Measurements from ENCODE around the gene RBFOX2.
"Not testable (repeated sequence)": the region's sequence is repeated elsewhere in the genome, so short reads cannot be mapped to it uniquely, and the experiment has no call there.

The RBFOX2 gene

DNA sequence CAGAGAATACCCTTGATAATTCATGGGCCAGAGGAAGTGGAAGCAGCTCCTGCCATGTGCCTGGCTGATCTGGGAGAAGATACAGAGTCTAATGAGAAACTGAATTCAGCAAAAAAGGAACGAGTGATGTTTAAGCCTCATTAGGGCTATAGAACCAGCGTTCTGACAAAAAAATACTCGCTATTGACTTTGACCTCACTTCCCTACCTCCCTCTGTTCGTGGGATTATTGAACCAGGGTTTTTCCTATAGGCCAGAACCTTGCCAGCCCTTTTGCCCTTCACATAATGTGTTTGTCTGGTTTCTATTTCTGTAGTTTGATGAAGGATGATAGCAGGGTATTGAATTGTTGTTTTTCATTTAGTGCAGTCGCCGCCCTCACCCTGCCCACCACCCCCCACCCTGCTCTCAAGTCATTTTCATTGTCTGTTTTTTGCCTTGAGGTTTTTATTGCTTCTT lies 7.6 kb upstream of the RBFOX2 start:
- peaks cover 16% of the 10 kb centered on the region for H3K4me1 ChIP-seq (ENCODE audit: control insufficient read depth, low read depth, low read length)
- no peak overlapping the region for H3K9ac ChIP-seq (ENCODE audit: low read length)
- no peaks in the 10 kb centered on the region for H3K9me3 ChIP-seq (ENCODE audit: control insufficient read depth, low read depth, low read length)
- no peak overlapping the region for H3K4me3 ChIP-seq (ENCODE audit: low read length)
- no peaks in the 10 kb centered on the region for H3K36me3 ChIP-seq (ENCODE audit: control insufficient read depth, low read depth, low read length)
- H3K27me3 ChIP-seq (ENCODE audit: control insufficient read depth, insufficient read depth, low read length), result no peaks in the 10 kb centered on the region
- H3K27ac ChIP-seq (ENCODE audit: low read length), result no peak overlapping the region

DNA sequence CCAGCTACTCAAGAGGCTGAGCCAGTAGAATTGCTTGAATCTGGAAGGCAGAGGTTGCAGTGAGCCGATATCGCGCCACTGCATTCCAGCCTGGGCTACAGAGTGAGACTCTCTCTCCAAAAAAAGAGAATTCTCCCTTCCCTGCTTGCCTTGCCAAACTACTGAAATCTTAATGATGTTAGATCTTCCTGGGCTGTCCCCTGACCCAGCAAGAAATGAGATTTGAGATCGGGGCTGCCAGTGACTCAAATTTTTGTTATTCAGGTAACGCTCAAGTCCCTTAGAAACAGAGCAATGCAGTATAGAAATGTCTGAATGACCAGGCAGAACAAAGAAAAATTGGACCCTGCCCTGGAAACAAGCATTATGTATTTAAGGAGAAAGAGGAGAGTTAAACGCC lies 4.0 kb upstream of the RBFOX2 start:
- Histone ChIP-seq H3K9ac (ENCODE audit: low read length) (no peak overlapping the region), H3K36me3 (ENCODE audit: control insufficient read depth, low read depth, low read length) (no peaks in the 10 kb centered on the region), H3K4me1 (ENCODE audit: control insufficient read depth, low read depth, low read length) (peaks cover 16% of the 10 kb centered on the region), H3K9me3 (ENCODE audit: control insufficient read depth, low read depth, low read length) (no peaks in the 10 kb centered on the region), H3K4me3 (ENCODE audit: low read length) (no peak overlapping the region), H3K27ac (ENCODE audit: low read length) (no peak overlapping the region), H3K27me3 (ENCODE audit: control insufficient read depth, insufficient read depth, low read length) (no peaks in the 10 kb centered on the region)

GRCh38 chr22:36029406-36029755 lies 757 bp upstream of the RBFOX2 start:
- Histone ChIP-seq H3K4me1 (ENCODE audit: control insufficient read depth, low read depth, low read length) (peaks cover 13% of the 10 kb centered on the region), H3K27ac (ENCODE audit: low read length) (no peak overlapping the region), H3K27me3 (ENCODE audit: control insufficient read depth, insufficient read depth, low read length) (no peaks in the 10 kb centered on the region), H3K9me3 (ENCODE audit: control insufficient read depth, low read depth, low read length) (no peaks in the 10 kb centered on the region), H3K36me3 (ENCODE audit: control insufficient read depth, low read depth, low read length) (peaks cover 5% of the 10 kb centered on the region), H3K9ac (ENCODE audit: low read length) (no peak overlapping the region), H3K4me3 (ENCODE audit: low read length) (peak overlapping the region; percentile 43)

DNA sequence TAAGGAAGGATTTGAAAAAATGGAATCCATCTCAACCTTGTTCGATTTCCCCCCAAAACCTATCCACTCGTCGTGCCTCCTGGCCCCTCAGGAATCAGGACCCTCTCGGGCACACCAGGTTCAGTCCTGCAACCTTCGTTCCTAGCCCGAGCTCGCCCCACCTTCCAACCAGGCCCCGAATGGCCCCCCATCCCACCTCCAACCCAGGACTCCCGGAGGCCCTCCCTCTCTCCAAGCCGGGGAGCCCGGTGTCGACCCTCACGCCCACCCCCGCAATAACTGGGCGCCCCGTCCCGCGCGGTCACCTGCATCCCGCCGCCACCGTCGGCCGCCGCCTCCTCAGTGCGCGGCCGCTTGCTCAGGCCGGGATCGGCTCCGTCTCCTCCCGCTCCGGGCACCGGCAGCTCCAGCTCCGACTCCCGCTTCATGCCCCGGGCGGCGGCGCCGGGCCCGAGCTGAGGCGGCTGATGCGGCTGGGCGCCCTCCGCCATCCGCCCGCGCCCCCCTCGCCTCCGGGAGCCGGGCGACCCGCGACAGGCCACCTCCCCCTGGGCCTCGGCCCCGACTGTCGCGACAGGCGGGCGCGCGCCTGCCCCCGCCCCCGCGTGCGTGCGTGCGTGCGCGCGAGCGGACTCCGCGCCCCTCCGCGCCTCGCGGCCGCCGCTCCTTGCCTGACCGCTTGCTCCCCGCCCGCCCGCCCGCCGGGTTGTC lies 534 bp downstream of the RBFOX2 start:
- Histone ChIP-seq H3K27ac (ENCODE audit: low read length) (peak overlapping the region; percentile 24), H3K4me3 (ENCODE audit: low read length) (peak overlapping the region; percentile 86), H3K4me1 (ENCODE audit: control insufficient read depth, low read depth, low read length) (peaks cover 13% of the 10 kb centered on the region), H3K36me3 (ENCODE audit: control insufficient read depth, low read depth, low read length) (peaks cover 5% of the 10 kb centered on the region), H3K27me3 (ENCODE audit: control insufficient read depth, insufficient read depth, low read length) (no peaks in the 10 kb centered on the region), H3K9ac (ENCODE audit: low read length) (peak overlapping the region; percentile 74), H3K9me3 (ENCODE audit: control insufficient read depth, low read depth, low read length) (no peaks in the 10 kb centered on the region)

DNA sequence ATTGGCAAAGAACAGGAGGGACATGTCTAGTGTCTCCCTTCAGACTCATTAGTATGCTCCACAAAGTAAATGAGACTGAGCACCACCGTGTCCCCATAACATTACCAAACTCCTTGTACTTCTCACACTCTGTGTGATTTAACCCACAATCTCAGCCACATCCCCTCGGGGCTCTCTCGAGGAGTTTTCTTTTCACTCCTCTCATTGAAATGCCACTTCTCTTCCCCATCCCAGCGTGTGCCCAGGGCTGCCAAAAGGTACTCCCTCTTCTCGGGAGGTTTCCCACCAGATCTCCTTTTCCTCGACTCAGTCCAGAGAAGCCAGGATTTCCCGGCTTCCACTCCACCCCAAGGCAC lies 1.1 kb downstream of the RBFOX2 start:
- Histone ChIP-seq H3K4me1 (ENCODE audit: control insufficient read depth, low read depth, low read length) (peaks cover 13% of the 10 kb centered on the region), H3K9ac (ENCODE audit: low read length) (peak overlapping the region; percentile 74), H3K27ac (ENCODE audit: low read length) (peak overlapping the region; percentile 24), H3K27me3 (ENCODE audit: control insufficient read depth, insufficient read depth, low read length) (no peaks in the 10 kb centered on the region), H3K9me3 (ENCODE audit: control insufficient read depth, low read depth, low read length) (no peaks in the 10 kb centered on the region), H3K4me3 (ENCODE audit: low read length) (peak overlapping the region; percentile 86), H3K36me3 (ENCODE audit: control insufficient read depth, low read depth, low read length) (peaks cover 5% of the 10 kb centered on the region)

DNA sequence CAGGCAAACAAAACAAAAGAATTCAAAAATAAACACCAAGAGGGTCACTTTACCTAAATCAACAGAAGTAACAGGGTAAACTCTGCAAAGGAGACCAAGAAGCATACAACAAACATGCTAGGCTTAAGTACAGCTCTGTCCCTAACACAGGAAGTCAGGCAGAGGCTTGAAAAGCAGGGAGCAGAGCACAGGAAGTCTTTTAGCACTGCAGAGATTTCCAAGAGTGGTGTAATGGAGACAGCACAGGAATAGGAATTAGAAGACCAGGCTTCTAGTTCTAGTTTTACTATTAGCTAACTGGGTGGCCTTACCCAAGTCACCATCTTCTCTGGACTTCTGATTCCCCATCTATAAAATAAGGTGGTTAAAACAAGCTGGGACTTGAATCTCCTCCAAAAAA lies 1.9 kb downstream of the RBFOX2 start:
- H3K4me3 ChIP-seq (ENCODE audit: low read length), result peak overlapping the region; percentile 86
- peaks cover 13% of the 10 kb centered on the region for H3K4me1 ChIP-seq (ENCODE audit: control insufficient read depth, low read depth, low read length)
- no peak overlapping the region for H3K27ac ChIP-seq (ENCODE audit: low read length)
- peak overlapping the region; percentile 24 for H3K9ac ChIP-seq (ENCODE audit: low read length)
- peaks cover 5% of the 10 kb centered on the region for H3K36me3 ChIP-seq (ENCODE audit: control insufficient read depth, low read depth, low read length)
- H3K9me3 ChIP-seq (ENCODE audit: control insufficient read depth, low read depth, low read length), result no peaks in the 10 kb centered on the region
- no peaks in the 10 kb centered on the region for H3K27me3 ChIP-seq (ENCODE audit: control insufficient read depth, insufficient read depth, low read length)

GRCh38 chr22:36022697-36023096 lies 5.9 kb downstream of the RBFOX2 start:
- Histone ChIP-seq H3K9me3 (ENCODE audit: control insufficient read depth, low read depth, low read length) (no peaks in the 10 kb centered on the region), H3K27ac (ENCODE audit: low read length) (no peak overlapping the region), H3K4me3 (ENCODE audit: low read length) (no peak overlapping the region), H3K27me3 (ENCODE audit: control insufficient read depth, insufficient read depth, low read length) (no peaks in the 10 kb centered on the region), H3K36me3 (ENCODE audit: control insufficient read depth, low read depth, low read length) (peaks cover 5% of the 10 kb centered on the region), H3K9ac (ENCODE audit: low read length) (no peak overlapping the region), H3K4me1 (ENCODE audit: control insufficient read depth, low read depth, low read length) (peaks cover 20% of the 10 kb centered on the region)

- H3K36me3 ChIP-seq (ENCODE audit: control insufficient read depth, low read depth, low read length), result peaks cover 5% of the 10 kb centered on the region
- H3K4me3 ChIP-seq (ENCODE audit: low read length), result no peak overlapping the region
- H3K9ac ChIP-seq (ENCODE audit: low read length), result no peak overlapping the region
- no peaks in the 10 kb centered on the region for H3K9me3 ChIP-seq (ENCODE audit: control insufficient read depth, low read depth, low read length)
- H3K27ac ChIP-seq (ENCODE audit: low read length), result no peak overlapping the region
- peaks cover 17% of the 10 kb centered on the region for H3K4me1 ChIP-seq (ENCODE audit: control insufficient read depth, low read depth, low read length)
- no peaks in the 10 kb centered on the region for H3K27me3 ChIP-seq (ENCODE audit: control insufficient read depth, insufficient read depth, low read length)
These were observed 6.5 kb downstream of the RBFOX2 start for GRCh38 chr22:36022162-36022561.

- Histone ChIP-seq H3K27ac (ENCODE audit: low read length) (no peak overlapping the region), H3K9ac (ENCODE audit: low read length) (no peak overlapping the region), H3K4me1 (ENCODE audit: control insufficient read depth, low read depth, low read length) (peaks cover 13% of the 10 kb centered on the region), H3K9me3 (ENCODE audit: control insufficient read depth, low read depth, low read length) (no peaks in the 10 kb centered on the region), H3K4me3 (ENCODE audit: low read length) (no peak overlapping the region), H3K36me3 (ENCODE audit: control insufficient read depth, low read depth, low read length) (peaks cover 5% of the 10 kb centered on the region), H3K27me3 (ENCODE audit: control insufficient read depth, insufficient read depth, low read length) (no peaks in the 10 kb centered on the region)
These were observed 6.9 kb downstream of the RBFOX2 start for GRCh38 chr22:36021606-36022153.

DNA sequence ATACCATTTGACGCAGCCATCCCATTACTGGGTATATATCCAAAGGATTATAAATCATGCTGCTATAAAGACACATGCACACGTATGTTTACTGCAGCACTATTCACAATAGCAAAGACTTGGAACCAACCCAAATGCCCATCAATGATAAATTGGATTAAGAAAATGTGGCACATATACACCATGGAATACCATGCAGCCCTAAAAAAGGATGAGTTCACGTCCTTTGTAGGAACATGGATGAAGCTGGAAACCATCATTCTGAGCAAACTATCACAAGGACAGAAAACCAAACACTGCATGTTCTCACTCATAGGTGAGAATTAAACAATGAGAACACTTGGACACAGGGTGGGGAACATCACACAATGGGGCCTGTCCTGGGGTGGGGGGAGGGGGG lies 7.8 kb downstream of the RBFOX2 start:
- H3K27me3 ChIP-seq (ENCODE audit: control insufficient read depth, insufficient read depth, low read length); H3K36me3 ChIP-seq (ENCODE audit: control insufficient read depth, low read depth, low read length); H3K9me3 ChIP-seq (ENCODE audit: control insufficient read depth, low read depth, low read length); H3K27ac ChIP-seq (ENCODE audit: low read length); H3K4me3 ChIP-seq (ENCODE audit: low read length); H3K9ac ChIP-seq (ENCODE audit: low read length); H3K4me1 ChIP-seq (ENCODE audit: control insufficient read depth, low read depth, low read length): not testable (repeated sequence)

- no peaks in the 10 kb centered on the region for H3K27me3 ChIP-seq (ENCODE audit: control insufficient read depth, insufficient read depth, low read length)
- no peak overlapping the region for H3K27ac ChIP-seq (ENCODE audit: low read length)
- H3K4me1 ChIP-seq (ENCODE audit: control insufficient read depth, low read depth, low read length), result peaks cover 8% of the 10 kb centered on the region
- no peaks in the 10 kb centered on the region for H3K9me3 ChIP-seq (ENCODE audit: control insufficient read depth, low read depth, low read length)
- H3K4me3 ChIP-seq (ENCODE audit: low read length), result no peak overlapping the region
- no peaks in the 10 kb centered on the region for H3K36me3 ChIP-seq (ENCODE audit: control insufficient read depth, low read depth, low read length)
- H3K9ac ChIP-seq (ENCODE audit: low read length), result no peak overlapping the region
These were observed 11.0 kb downstream of the RBFOX2 start for GRCh38 chr22:36017651-36018091.

- Histone ChIP-seq H3K36me3 (ENCODE audit: control insufficient read depth, low read depth, low read length) (no peaks in the 10 kb centered on the region), H3K27me3 (ENCODE audit: control insufficient read depth, insufficient read depth, low read length) (no peaks in the 10 kb centered on the region), H3K9me3 (ENCODE audit: control insufficient read depth, low read depth, low read length) (no peaks in the 10 kb centered on the region), H3K9ac (ENCODE audit: low read length) (no peak overlapping the region), H3K4me1 (ENCODE audit: control insufficient read depth, low read depth, low read length) (peaks cover 8% of the 10 kb centered on the region), H3K4me3 (ENCODE audit: low read length) (no peak overlapping the region), H3K27ac (ENCODE audit: low read length) (no peak overlapping the region)
These were observed 11.9 kb downstream of the RBFOX2 start for GRCh38 chr22:36016684-36017083.
